HUES64 (cell line): ENCODE measurements around the gene EYA4.

Source experiments
- H3K27ac ChIP-seq: 2 replicates; pipeline ENCODE4 v1.7.0; 2013; ENCODE audit warnings: low read depth, low read length, inconsistent platforms
- H3K27me3 ChIP-seq: 2 replicates; pipeline ENCODE4 v1.6.1; 2013; ENCODE audit warnings: mild to moderate bottlenecking, low read length; ENCODE audit not compliant: insufficient read depth
- H3K36me3 ChIP-seq: 2 replicates; pipeline ENCODE4 v1.6.1; 2013; ENCODE audit warnings: mild to moderate bottlenecking, low read length; ENCODE audit not compliant: insufficient read depth
- H3K4me1 ChIP-seq: 2 replicates; pipeline ENCODE4 v1.6.1; 2013; ENCODE audit warnings: mild to moderate bottlenecking, low read length, moderate library complexity; ENCODE audit not compliant: insufficient read depth
- H3K4me3 ChIP-seq: 2 replicates; pipeline ENCODE4 v1.5.1; 2013; ENCODE audit warnings: mild to moderate bottlenecking, low read length, moderate library complexity
- H3K9ac ChIP-seq: 2 replicates; pipeline ENCODE4 v1.6.1; 2013; ENCODE audit warnings: mild to moderate bottlenecking, low read depth, low read length
- H3K9me3 ChIP-seq: 2 replicates; pipeline ENCODE4 v1.6.1; 2013; ENCODE audit warnings: low read depth, low read length; ENCODE audit not compliant: insufficient read depth
- WGBS: fragments of 150-250, 120-280 bp; methylation state at CpG from one replicate; pipeline ENCODE4 v1.1.7; 2013; ENCODE audit warnings: missing lambda C conversion rate; 5-methylcytosine and 5-hydroxymethylcytosine counted together

The EYA4 gene

DNA sequence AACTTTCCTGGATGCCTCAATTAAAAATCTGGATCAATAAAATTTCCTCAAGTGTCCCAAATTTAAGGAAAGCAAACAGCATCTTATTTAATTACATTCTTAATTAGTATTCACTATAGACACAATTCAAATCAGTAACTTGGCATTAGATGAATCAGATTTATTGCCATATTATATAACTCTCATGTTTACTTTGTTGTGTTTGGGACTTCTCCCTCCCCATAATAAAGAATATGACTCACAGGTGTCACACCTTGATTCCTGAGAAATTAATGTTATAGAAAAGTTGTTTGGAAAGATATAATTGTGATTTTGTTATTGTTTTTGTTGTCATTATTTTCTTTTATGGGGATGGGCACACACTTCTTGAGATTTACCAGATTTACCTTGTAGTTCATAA, 18.4 kb downstream of the EYA4 start:
- Histone ChIP-seq H3K9me3 (no peaks in the 10 kb centered on the region), H3K27ac (no peak overlapping the region), H3K9ac (no peak overlapping the region), H3K4me3 (no peak overlapping the region), H3K4me1 (no peaks in the 10 kb centered on the region), H3K36me3 (no peaks in the 10 kb centered on the region), H3K27me3 (no peaks in the 10 kb centered on the region; the same call in 1 of the 2 replicates)

DNA sequence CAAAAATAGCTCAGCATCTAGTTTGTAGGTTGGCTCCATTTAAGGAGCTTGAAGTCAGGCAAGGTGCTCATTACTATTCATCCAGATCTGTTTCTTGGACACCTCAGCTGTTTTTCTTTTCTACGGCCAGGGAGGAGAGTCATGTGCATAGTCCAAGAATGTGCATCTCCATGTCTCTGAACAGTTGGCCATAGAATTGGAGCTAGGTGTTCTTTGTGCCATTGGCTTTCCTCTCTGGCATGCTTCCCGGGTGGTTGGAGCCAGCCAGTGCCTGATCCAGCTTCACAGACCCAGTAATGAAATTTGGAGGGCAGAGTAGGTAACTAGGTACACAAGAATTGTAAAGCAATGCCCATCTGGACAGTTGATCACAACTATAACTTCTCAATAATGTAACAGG, 21.6 kb downstream of the EYA4 start:
- H3K27me3 ChIP-seq, result no peaks in the 10 kb centered on the region; the same call in 1 of the 2 replicates
- no peak overlapping the region for H3K4me3 ChIP-seq
- no peaks in the 10 kb centered on the region for H3K36me3 ChIP-seq
- no peaks in the 10 kb centered on the region for H3K9me3 ChIP-seq
- 81% methylated on average over 2 of the region's 2 CpGs for WGBS
- no peaks in the 10 kb centered on the region for H3K4me1 ChIP-seq
- H3K9ac ChIP-seq, result no peak overlapping the region
- no peak overlapping the region for H3K27ac ChIP-seq

DNA sequence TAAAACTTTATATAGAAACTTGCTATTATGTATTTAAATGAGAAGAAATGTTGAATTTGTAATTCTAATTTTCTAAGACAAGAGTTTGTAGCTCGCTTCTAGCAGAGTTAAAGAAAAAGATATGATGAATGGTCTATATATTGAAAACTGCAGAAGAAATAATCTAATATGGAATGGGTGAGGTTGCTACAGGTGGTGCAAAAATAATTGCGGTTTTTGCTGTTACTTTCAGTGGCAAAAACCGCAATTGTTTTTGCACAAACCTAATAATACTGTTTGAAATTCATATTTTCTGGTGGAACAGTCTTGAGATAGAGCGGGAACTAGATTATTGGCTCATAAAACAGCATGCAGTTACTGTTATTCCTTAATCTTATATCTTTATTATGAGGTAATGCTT, 23.9 kb downstream of the EYA4 start:
- Histone ChIP-seq H3K27ac (no peak overlapping the region), H3K4me3 (no peak overlapping the region), H3K27me3 (no peaks in the 10 kb centered on the region; the same call in 1 of the 2 replicates), H3K36me3 (no peaks in the 10 kb centered on the region), H3K4me1 (no peaks in the 10 kb centered on the region), H3K9ac (no peak overlapping the region), H3K9me3 (no peaks in the 10 kb centered on the region)
- WGBS, result 98% methylated on average over 2 of the region's 4 CpGs

GRCh38 chr6:133266186-133266585, 25.0 kb downstream of the EYA4 start:
- no peak overlapping the region for H3K4me3 ChIP-seq
- no peaks in the 10 kb centered on the region for H3K9me3 ChIP-seq
- no peaks in the 10 kb centered on the region for H3K36me3 ChIP-seq
- no peak overlapping the region for H3K9ac ChIP-seq
- no peaks in the 10 kb centered on the region; the same call in 1 of the 2 replicates for H3K27me3 ChIP-seq
- no peak overlapping the region for H3K27ac ChIP-seq
- no peaks in the 10 kb centered on the region for H3K4me1 ChIP-seq
- 90% methylated on average over 2 of the region's 2 CpGs for whole genome bisulfite sequencing

DNA sequence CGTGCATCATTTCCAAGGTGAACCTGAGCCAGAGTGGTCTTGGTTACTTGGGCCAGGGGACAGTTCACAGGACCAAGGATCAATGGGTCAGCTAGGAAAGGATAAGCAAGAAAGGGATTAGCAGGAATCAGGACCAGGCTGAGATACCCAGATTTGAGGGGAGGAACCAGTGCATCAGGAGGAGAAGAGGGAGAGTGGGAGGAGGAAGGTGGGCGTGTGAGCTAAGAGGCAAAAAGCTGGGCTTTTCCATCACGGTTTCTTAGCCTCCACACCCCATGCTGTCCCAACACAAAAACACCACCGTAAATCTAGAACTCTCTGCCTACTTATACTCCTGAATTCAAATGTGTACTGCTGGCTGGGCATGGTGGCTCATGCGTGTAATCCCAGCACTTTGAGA, 27.5 kb downstream of the EYA4 start:
- 91% methylated on average over 5 of the region's 5 CpGs for WGBS
- H3K36me3 ChIP-seq, result no peaks in the 10 kb centered on the region
- H3K27ac ChIP-seq, result no peak overlapping the region
- H3K4me3 ChIP-seq, result no peak overlapping the region
- H3K9ac ChIP-seq, result no peak overlapping the region
- H3K4me1 ChIP-seq, result no peaks in the 10 kb centered on the region
- no peaks in the 10 kb centered on the region; the same call in 1 of the 2 replicates for H3K27me3 ChIP-seq
- peaks cover 6% of the 10 kb centered on the region; the same call in 1 of the 2 replicates for H3K9me3 ChIP-seq

GRCh38 chr6:133274813-133275212, 33.7 kb downstream of the EYA4 start:
- Histone ChIP-seq H3K27me3 (no peaks in the 10 kb centered on the region), H3K9ac (no peak overlapping the region), H3K4me1 (no peaks in the 10 kb centered on the region), H3K27ac (no peak overlapping the region), H3K4me3 (no peak overlapping the region), H3K36me3 (no peaks in the 10 kb centered on the region), H3K9me3 (peaks cover 6% of the 10 kb centered on the region; the same call in 1 of the 2 replicates)
- 90% methylated on average over 1 of the region's 4 CpGs for WGBS

GRCh38 chr6:133275213-133275612, 34.1 kb downstream of the EYA4 start:
- H3K36me3 ChIP-seq, result no peaks in the 10 kb centered on the region
- H3K27me3 ChIP-seq, result no peaks in the 10 kb centered on the region
- H3K9me3 ChIP-seq, result peaks cover 6% of the 10 kb centered on the region; the same call in 1 of the 2 replicates
- no peak overlapping the region for H3K27ac ChIP-seq
- WGBS, result 73% methylated on average over 6 of the region's 6 CpGs
- no peaks in the 10 kb centered on the region for H3K4me1 ChIP-seq
- H3K4me3 ChIP-seq, result no peak overlapping the region
- H3K9ac ChIP-seq, result no peak overlapping the region

DNA sequence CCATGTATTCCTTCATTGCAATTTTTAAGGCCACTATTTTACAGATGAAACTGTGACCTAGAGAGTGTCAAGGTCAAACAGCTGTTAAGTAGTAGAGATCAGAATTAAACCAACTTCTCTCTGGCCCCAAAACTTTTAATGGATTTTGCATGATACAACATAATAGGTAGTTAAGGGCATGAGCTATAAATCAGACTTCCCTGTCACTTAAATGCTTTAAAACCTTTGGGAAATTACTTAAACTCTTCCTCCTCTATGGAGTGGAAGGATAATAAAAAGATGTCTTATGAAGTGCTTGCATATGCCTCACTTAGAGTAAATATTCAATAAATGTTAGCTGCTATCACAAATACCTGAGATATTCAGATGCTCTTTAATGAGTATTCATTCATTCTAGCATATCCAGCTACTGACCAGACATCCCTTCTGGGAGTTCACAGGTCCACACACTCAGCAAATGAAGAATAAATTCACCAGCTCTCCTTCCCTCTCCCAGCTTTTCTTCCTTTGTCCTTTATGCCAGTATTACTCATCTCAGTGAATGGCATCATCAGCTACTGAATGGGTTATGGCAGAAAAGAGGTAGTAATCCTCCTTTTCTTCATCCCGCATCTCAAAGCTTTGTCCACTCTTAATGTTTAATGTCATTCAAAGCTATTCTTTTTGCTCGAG, 36.2 kb downstream of the EYA4 start:
- Histone ChIP-seq H3K27me3 (no peaks in the 10 kb centered on the region), H3K4me3 (no peak overlapping the region), H3K4me1 (no peaks in the 10 kb centered on the region), H3K9me3 (peaks cover 4% of the 10 kb centered on the region; the same call in 1 of the 2 replicates), H3K27ac (no peak overlapping the region), H3K36me3 (no peaks in the 10 kb centered on the region), H3K9ac (no peak overlapping the region)
- WGBS, result 78% methylated on average over 1 of the region's 2 CpGs

DNA sequence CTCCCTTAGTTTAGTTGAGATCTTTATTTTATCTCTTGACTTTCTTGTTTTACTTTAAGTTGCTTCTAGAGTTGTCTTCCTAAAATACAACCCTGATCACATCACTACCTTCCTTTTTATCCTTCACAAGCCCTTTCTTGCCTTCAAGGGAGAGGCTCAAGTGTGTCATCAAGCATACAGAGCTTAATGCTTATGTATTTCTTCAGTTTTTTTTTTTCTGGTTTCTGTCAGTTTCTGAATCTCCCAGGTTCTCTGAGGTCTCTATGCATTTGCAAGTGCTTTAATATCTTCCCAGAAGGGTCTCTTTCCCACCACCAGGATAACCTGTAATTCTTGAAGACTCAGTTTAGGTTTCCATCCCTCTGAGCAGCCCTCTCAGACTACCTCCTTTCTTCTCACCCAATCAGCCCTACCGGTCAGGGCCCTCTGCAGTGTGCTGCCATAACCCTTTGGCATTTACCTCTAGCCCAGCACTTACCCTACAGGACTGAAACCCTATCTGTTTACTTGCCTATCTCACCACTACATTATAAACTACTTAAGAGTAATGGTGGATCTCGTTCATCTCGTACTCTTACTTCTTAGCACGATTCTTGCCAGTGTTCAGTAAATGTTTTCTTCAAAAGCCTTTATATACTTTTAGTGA, 36.9 kb downstream of the EYA4 start:
- WGBS, result 85% methylated on average over 4 of the region's 4 CpGs
- Histone ChIP-seq H3K27me3 (no peaks in the 10 kb centered on the region), H3K9ac (no peak overlapping the region), H3K9me3 (no peaks in the 10 kb centered on the region), H3K27ac (no peak overlapping the region), H3K36me3 (no peaks in the 10 kb centered on the region), H3K4me1 (no peaks in the 10 kb centered on the region), H3K4me3 (no peak overlapping the region)

GRCh38 chr6:133286765-133287164, 45.6 kb downstream of the EYA4 start:
- no peak overlapping the region for H3K9ac ChIP-seq
- no CpG with 5 or more reads among the region's 1 CpG for WGBS
- H3K4me1 ChIP-seq, result no peaks in the 10 kb centered on the region
- no peak overlapping the region for H3K4me3 ChIP-seq
- H3K36me3 ChIP-seq, result no peaks in the 10 kb centered on the region
- H3K27ac ChIP-seq, result no peak overlapping the region
- no peaks in the 10 kb centered on the region for H3K9me3 ChIP-seq
- H3K27me3 ChIP-seq, result no peaks in the 10 kb centered on the region

- H3K9ac ChIP-seq, result no peak overlapping the region
- no peaks in the 10 kb centered on the region for H3K9me3 ChIP-seq
- no peak overlapping the region for H3K27ac ChIP-seq
- H3K36me3 ChIP-seq, result no peaks in the 10 kb centered on the region
- H3K4me3 ChIP-seq, result no peak overlapping the region
- WGBS, result 94% methylated on average over 1 of the region's 1 CpG
- H3K27me3 ChIP-seq, result no peaks in the 10 kb centered on the region
- H3K4me1 ChIP-seq, result no peaks in the 10 kb centered on the region
Measured at GRCh38 chr6:133288662-133289061, 47.5 kb downstream of the EYA4 start.
